GM23248 (cell line): ENCODE results near the gene PCDHGC3.

Experiments used
- EZH2 ChIP-seq: fragments of 200-600 bp; sonication (generic); IDR thresholded peaks from 2 replicates; pipeline ENCODE4 v1.6.1; 2018; ENCODE audit warnings: antibody characterized with exemption, mild to moderate bottlenecking; ENCODE audit not compliant: insufficient read depth, poor library complexity, severe bottlenecking
- EZH2phosphoT487 ChIP-seq: fragments of 200-600 bp; sonication (generic); IDR thresholded peaks from 2 replicates; pipeline ENCODE4 v1.6.1; 2018; ENCODE audit warnings: antibody characterized with exemption, moderate library complexity, mild to moderate bottlenecking, low read depth; ENCODE audit not compliant: insufficient read depth

DNA sequence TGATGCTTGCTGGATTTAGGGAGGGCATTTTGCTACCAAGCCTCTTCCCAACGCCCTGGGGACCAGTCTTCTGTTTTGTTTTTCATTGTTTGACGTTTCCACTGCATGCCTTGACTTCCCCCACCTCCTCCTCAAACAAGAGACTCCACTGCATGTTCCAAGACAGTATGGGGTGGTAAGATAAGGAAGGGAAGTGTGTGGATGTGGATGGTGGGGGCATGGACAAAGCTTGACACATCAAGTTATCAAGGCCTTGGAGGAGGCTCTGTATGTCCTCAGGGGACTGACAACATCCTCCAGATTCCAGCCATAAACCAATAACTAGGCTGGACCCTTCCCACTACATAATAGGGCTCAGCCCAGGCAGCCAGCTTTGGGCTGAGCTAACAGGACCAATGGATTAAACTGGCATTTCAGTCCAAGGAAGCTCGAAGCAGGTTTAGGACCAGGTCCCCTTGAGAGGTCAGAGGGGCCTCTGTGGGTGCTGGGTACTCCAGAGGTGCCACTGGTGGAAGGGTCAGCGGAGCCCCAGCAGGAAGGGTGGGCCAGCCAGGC is 36.1 kb downstream of the PCDHGC3 start:
- TF ChIP-seq EZH2 (no peak), EZH2phosphoT487 (no peak)
